GM21515 (cell line): ENCODE results near the gene GRM1.

Experiments
- ATAC-seq: cut with Tn5 transposase; IDR thresholded peaks from one replicate; pipeline ENCODE4 v1.9.1; 2021; ENCODE audit not compliant: unreplicated experiment

GRM1 gene

GRCh38 chr6:146310628-146311027 lies 281.8 kb downstream of the GRM1 start:
- ATAC-seq = no peak

- ATAC-seq = no peak
Measured at GRCh38 chr6:146311079-146311478, 282.2 kb downstream of the GRM1 start.

GRCh38 chr6:146312608-146313007 lies 283.7 kb downstream of the GRM1 start:
- ATAC-seq = no peak

- no peak for ATAC-seq
Measured at GRCh38 chr6:146315381-146316174, 286.7 kb downstream of the GRM1 start.

- ATAC-seq = no peak
Measured at GRCh38 chr6:146316175-146316495, 287.3 kb downstream of the GRM1 start.

- no peak for ATAC-seq
Measured at GRCh38 chr6:146331013-146331412, 302.2 kb downstream of the GRM1 start.

- ATAC-seq = no peak
Measured at GRCh38 chr6:146335336-146335735, 306.5 kb downstream of the GRM1 start.

GRCh38 chr6:146336191-146336590 lies 307.3 kb downstream of the GRM1 start:
- no peak for ATAC-seq

- no peak for ATAC-seq
Measured at GRCh38 chr6:146337376-146337775, 308.5 kb downstream of the GRM1 start.

GRCh38 chr6:146339716-146340115 lies 310.9 kb downstream of the GRM1 start:
- no peak for ATAC-seq

- no peak for ATAC-seq
Measured at GRCh38 chr6:146341493-146342230, 312.8 kb downstream of the GRM1 start.

- ATAC-seq = no peak
Measured at GRCh38 chr6:146345598-146345997, 316.7 kb downstream of the GRM1 start.

GRCh38 chr6:146347090-146347489 lies 318.2 kb downstream of the GRM1 start:
- no peak for ATAC-seq

GRCh38 chr6:146347690-146348089 lies 318.8 kb downstream of the GRM1 start:
- ATAC-seq = no peak

- ATAC-seq = no peak
Measured at GRCh38 chr6:146351018-146351417, 322.2 kb downstream of the GRM1 start.

GRCh38 chr6:146352163-146352562 lies 323.3 kb downstream of the GRM1 start:
- ATAC-seq = no peak

GRCh38 chr6:146354451-146354850 lies 325.6 kb downstream of the GRM1 start:
- no peak for ATAC-seq

- ATAC-seq = no peak
Measured at GRCh38 chr6:146355521-146356100, 326.7 kb downstream of the GRM1 start.

GRCh38 chr6:146357578-146358430 lies 328.9 kb downstream of the GRM1 start:
- ATAC-seq = peak; percentile 64

- ATAC-seq = no peak
Measured at GRCh38 chr6:146358431-146359046, 329.7 kb downstream of the GRM1 start.

GRCh38 chr6:146359131-146359530 lies 330.3 kb downstream of the GRM1 start:
- ATAC-seq = no peak
